H1 (cell line): Measurements from ENCODE around the gene NPNT. TPM values are rescaled to one million over a fixed set of nuclear protein-coding genes. Genes with fewer than 3 reads are reported as not detected.
"Not testable (repeated sequence)": the region's sequence is repeated elsewhere in the genome, so short reads cannot be mapped to it uniquely, and the experiment has no call there.

Source experiments
- CTCF ChIA-PET: fragments of 300-600 bp; sonication (Branson Sonifier 250); formaldehyde crosslinking; loops from one replicate; lab custom pipeline; 2021; ENCODE audit not compliant: partially characterized antibody; lab: Charles Lee
- POLR2A ChIA-PET: fragments of 300-600 bp; sonication (Branson Sonifier 250); formaldehyde crosslinking; loops from one replicate; lab custom pipeline; 2021; ENCODE audit warnings: inconsistent platforms; ENCODE audit not compliant: partially characterized antibody; lab: Charles Lee
- DNase-seq, 2 experiments: peaks; one replicate each; pipeline versions ENCODE4 v3.0.0 to v3.0.0-alpha.2; 2010 to 2022; ENCODE audit warnings: low spot score in 2 of 2, low read depth in 1 of 2, mixed read lengths in 1 of 2
- FAIRE-seq: peaks from 2 replicates; lab custom pipeline; 2011; peaks lifted over from hg19 to GRCh38; lab: Jason Lieb, UNC
- H2AFZ ChIP-seq: 2 replicates; pipeline ENCODE4 v1.8.1; 2012; ENCODE audit warnings: low read length, inconsistent platforms
- H2AK5ac ChIP-seq: 2 replicates; pipeline ENCODE4 v1.6.1; 2013; ENCODE audit warnings: low read depth, low read length
- H2BK120ac ChIP-seq: replicated peaks from 2 replicates; pipeline ENCODE3; 2013; ENCODE audit warnings: low read depth, low read length, inconsistent platforms
- H2BK12ac ChIP-seq: 2 replicates; pipeline ENCODE4 v1.6.1; 2013; ENCODE audit warnings: low read depth, low read length
- H2BK15ac ChIP-seq: 2 replicates; pipeline ENCODE4 v1.6.1; 2013; ENCODE audit warnings: low read length
- H2BK20ac ChIP-seq: 2 replicates; pipeline ENCODE4 v1.6.1; 2013; ENCODE audit warnings: low read length
- H2BK5ac ChIP-seq: 2 replicates; pipeline ENCODE4 v1.6.1; 2013; ENCODE audit warnings: low read depth, low read length
- H3K14ac ChIP-seq: 2 replicates; pipeline ENCODE4 v1.6.1; 2013; ENCODE audit warnings: inconsistent platforms; ENCODE audit not compliant: insufficient read length
- H3K18ac ChIP-seq: 2 replicates; pipeline ENCODE4 v1.6.1; 2013; ENCODE audit warnings: low read length; ENCODE audit errors: extremely low read depth
- H3K23ac ChIP-seq: 2 replicates; pipeline ENCODE4 v1.6.1; 2013; ENCODE audit warnings: inconsistent platforms; ENCODE audit not compliant: insufficient read length
- H3K23me2 ChIP-seq: 2 replicates; pipeline ENCODE4 v1.6.1; 2013; ENCODE audit warnings: low read depth, low read length
- H3K27ac ChIP-seq: 2 replicates; pipeline ENCODE4 v1.6.1; 2011; ENCODE audit warnings: low read depth, low read length, inconsistent platforms
- H3K27me3 ChIP-seq, 4 experiments: replicated peaks in 1 of 4; 1 replicate in 1 of 4; 2 replicates in 3 of 4; pipeline versions ENCODE4 v1.6.1 to v1.8.1; 2011 to 2013; ENCODE audit warnings: low read length in 3 of 4, mild to moderate bottlenecking in 3 of 4, inconsistent platforms in 2 of 4, mixed read lengths in 2 of 4, moderate library complexity in 1 of 4; ENCODE audit not compliant: control insufficient read depth in 3 of 4, insufficient read depth in 3 of 4; ENCODE audit errors: extremely low read depth in 1 of 4
- H3K36me3 ChIP-seq, 4 experiments: 2 replicates each; pipeline versions ENCODE4 v1.6.1 to v1.8.1; 2011 to 2013; ENCODE audit warnings: mild to moderate bottlenecking in 4 of 4, low read length in 3 of 4, moderate library complexity in 2 of 4, control low read depth in 1 of 4, inconsistent platforms in 1 of 4; ENCODE audit not compliant: insufficient read depth in 4 of 4, control insufficient read depth in 2 of 4
- H3K4ac ChIP-seq: replicated peaks from 2 replicates; pipeline ENCODE3; 2013; ENCODE audit warnings: low read length, low read depth, mixed read lengths, inconsistent platforms; ENCODE audit not compliant: insufficient read length
- H3K4me1 ChIP-seq, 4 experiments: replicated peaks in 1 of 4; 1 replicate in 1 of 4; 2 replicates in 3 of 4; pipeline versions ENCODE4 v1.6.1 to v1.8.1; 2011 to 2013; ENCODE audit warnings: low read length in 3 of 4, inconsistent platforms in 2 of 4, mixed read lengths in 1 of 4; ENCODE audit not compliant: insufficient read depth in 4 of 4, control insufficient read depth in 3 of 4
- H3K4me2 ChIP-seq, 2 experiments: 2 replicates each; pipeline versions ENCODE4 v1.6.1 to v1.8.1; 2011 to 2013; ENCODE audit warnings: low read depth in 2 of 2, low read length in 2 of 2, control low read depth in 1 of 2, inconsistent platforms in 1 of 2, mild to moderate bottlenecking in 1 of 2; ENCODE audit not compliant: insufficient read depth in 1 of 2
- H3K4me3 ChIP-seq, 4 experiments: fragments of 200-600, 300-600 bp in 1 of 4; sonication (generic), shearing (Covaris generic), sonication (Bioruptor Twin) in 1 of 4; 2 replicates each; pipeline versions ENCODE4 v1.5.1 to v1.8.1; 2011 to 2016; ENCODE audit warnings: low read length in 4 of 4, low read depth in 3 of 4, control low read depth in 2 of 4, inconsistent platforms in 2 of 4, mild to moderate bottlenecking in 2 of 4, mixed read lengths in 1 of 4, moderate library complexity in 1 of 4; ENCODE audit not compliant: insufficient read depth in 2 of 4; ENCODE audit errors: extremely low read depth in 1 of 4
- H3K56ac ChIP-seq: replicated peaks from 2 replicates; pipeline ENCODE3; 2013; ENCODE audit warnings: low read depth, mild to moderate bottlenecking, mixed read lengths, low read length, inconsistent platforms; ENCODE audit not compliant: insufficient read length
- H3K79me1 ChIP-seq: 2 replicates; pipeline ENCODE4 v1.6.1; 2013; ENCODE audit warnings: low read depth, low read length, control low read depth
- H3K79me2 ChIP-seq, 2 experiments: 2 replicates each; pipeline versions ENCODE4 v1.6.1 to v1.8.1; 2012 to 2013; ENCODE audit warnings: low read length in 2 of 2, mild to moderate bottlenecking in 2 of 2, inconsistent platforms in 1 of 2; ENCODE audit not compliant: insufficient read depth in 2 of 2, control insufficient read depth in 1 of 2
- H3K9ac ChIP-seq, 4 experiments: replicated peaks in 1 of 4; 1 replicate in 1 of 4; 2 replicates in 3 of 4; pipeline versions ENCODE4 v1.6.1 to v1.8.1; 2011 to 2013; ENCODE audit warnings: low read depth in 3 of 4, low read length in 3 of 4, control low read depth in 2 of 4, mild to moderate bottlenecking in 2 of 4, moderate library complexity in 2 of 4, inconsistent platforms in 1 of 4; ENCODE audit errors: extremely low read depth in 1 of 4
- H3K9me3 ChIP-seq, 2 experiments: 2 replicates each; pipeline versions ENCODE4 v1.6.1 to v1.8.1; 2012 to 2013; ENCODE audit warnings: mild to moderate bottlenecking in 2 of 2, moderate library complexity in 2 of 2, control low read depth in 1 of 2, inconsistent platforms in 1 of 2, low read depth in 1 of 2, low read length in 1 of 2, mixed read lengths in 1 of 2; ENCODE audit not compliant: insufficient read depth in 2 of 2
- H4K20me1 ChIP-seq, 2 experiments: replicated peaks in 1 of 2; 2 replicates each; pipeline versions ENCODE3 to v1.8.1; 2011 to 2013; ENCODE audit warnings: inconsistent platforms in 2 of 2, low read length in 2 of 2, mild to moderate bottlenecking in 1 of 2; ENCODE audit not compliant: insufficient read depth in 2 of 2, control insufficient read depth in 1 of 2
- H4K5ac ChIP-seq: 2 replicates; pipeline ENCODE4 v1.6.1; 2013; ENCODE audit warnings: low read length, low read depth, mixed read lengths, inconsistent platforms; ENCODE audit not compliant: insufficient read length
- H4K8ac ChIP-seq: 2 replicates; pipeline ENCODE4 v1.8.0; 2013; ENCODE audit warnings: mild to moderate bottlenecking, moderate library complexity, low read length, inconsistent platforms; ENCODE audit not compliant: insufficient read depth; ENCODE audit errors: extremely low read depth
- H4K91ac ChIP-seq: replicated peaks from 2 replicates; pipeline ENCODE3; 2013; ENCODE audit warnings: low read length, mixed read lengths, inconsistent platforms; ENCODE audit not compliant: insufficient read length
- WGBS, 2 experiments: shearing (Covaris generic) in 1 of 2; methylation state at CpG; one replicate each; pipeline versions ENCODE4 v1.1.6 to v1.1.7; 2013 to 2015; ENCODE audit warnings: low lambda C conversion rate in 2 of 2, mixed read lengths in 2 of 2, inconsistent platforms in 1 of 2, low coverage in 1 of 2, missing lambda C conversion rate in 1 of 2; ENCODE audit not compliant: insufficient replicate concordance in 2 of 2, insufficient coverage in 1 of 2, insufficient read length in 1 of 2; ENCODE audit errors: extremely low coverage in 1 of 2, missing lambda C conversion rate in 1 of 2; 5-methylcytosine and 5-hydroxymethylcytosine counted together
- polyA plus RNA-seq, 7 experiments: library from polyadenylated mRNA; depleted of rRNA in 3 of 7; stranded (reverse) in 5 of 7; unstranded in 2 of 7; fragments of >200 nt in 5 of 7; fragments of 200-250 nt in 2 of 7; gene quantifications; 1 replicate in 5 of 7; 2 replicates in 1 of 7; 4 replicates in 1 of 7; pipeline versions ENCODE4 v1.2.1 to v1.2.3, GENCODE V29; 2011 to 2013; ENCODE audit warnings: missing spikeins in 2 of 7, mixed read lengths in 2 of 7
- total RNA-seq: library from RNA; stranded (reverse); fragmentation: NEBNext Ultra II Directional; extraction: Animal tissue kit (Norgen Biotek cat#: 25700); gene quantifications from 2 replicates; pipeline ENCODE4 v1.2.1, GENCODE V29; 2021

NPNT gene
- total and polyA plus RNA-seq, 2 of the 8 experiments (the other 6 are each of a cell fraction or from before 2014, with no cell fraction given), result 0.24 to 0.97 TPM

DNA sequence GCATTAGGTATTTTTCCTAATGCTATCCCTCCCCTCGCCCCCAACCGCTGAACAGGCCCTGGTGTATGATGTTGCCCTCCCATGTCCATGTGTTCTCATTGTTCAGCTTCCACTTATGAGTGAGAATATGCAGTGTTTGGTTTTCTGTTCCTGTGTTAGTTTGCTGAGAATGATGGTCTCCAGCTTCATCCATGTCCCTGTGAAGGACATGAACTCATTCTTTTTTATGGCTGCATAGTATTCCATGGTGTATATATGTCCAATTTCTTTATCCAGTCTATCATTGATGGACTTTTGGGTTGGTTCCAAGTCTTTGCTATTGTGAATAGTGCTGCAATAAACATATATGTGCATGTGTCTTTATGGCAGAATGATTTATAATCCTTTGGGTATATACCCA is 43.0 kb upstream of the NPNT start:
- H3K14ac ChIP-seq, H4K91ac ChIP-seq, H3K4me1 ChIP-seq, FAIRE-seq, H3K23me2 ChIP-seq, H3K27ac ChIP-seq, H3K36me3 ChIP-seq, POLR2A ChIA-PET, H3K27me3 ChIP-seq, H2BK15ac ChIP-seq, H3K79me1 ChIP-seq, CTCF ChIA-PET, H3K9ac ChIP-seq, H2AFZ ChIP-seq, H4K8ac ChIP-seq, H3K23ac ChIP-seq, H2AK5ac ChIP-seq, DNase-seq, H4K20me1 ChIP-seq, H3K56ac ChIP-seq, H3K4ac ChIP-seq, H3K18ac ChIP-seq, H2BK5ac ChIP-seq, H3K4me3 ChIP-seq, H2BK12ac ChIP-seq, H4K5ac ChIP-seq, H2BK20ac ChIP-seq, H3K4me2 ChIP-seq, H3K79me2 ChIP-seq, H2BK120ac ChIP-seq, H3K9me3 ChIP-seq: not testable (repeated sequence)
- WGBS, 2 experiments, result 100% methylated on average over 2 of the region's 2 CpGs; no CpG with 5 or more reads in 1 of the 2 experiments
